ENCODE results near the gene TGFA. TPM values are rescaled to one million over a fixed set of nuclear protein-coding genes. Genes with fewer than 3 reads are reported as not detected.

The TGFA gene
- total RNA-seq, 6 donors from 2014 or later = 4.2 to 19.6 (median 10.7) TPM

GRCh38 chr2:70596293-70596692 lies 42.7 kb upstream of the TGFA start:
- TF ChIP-seq CTCF (IDR thresholded peaks at IDR 0.05) (no peak), POLR2AphosphoS5 (IDR thresholded peaks at IDR 0.05) (no peak), POLR2A (IDR thresholded peaks at IDR 0.05) (no peak), EP300 (IDR thresholded peaks at IDR 0.05) (no peak)
- ATAC-seq (ENCODE audit: low FRiP score in 2 of 2) = no peak
- Histone ChIP-seq H3K4me1 (no peaks in the 10 kb centered on the region), H3K27ac (no peak overlapping the region), H3K36me3 (no peaks in the 10 kb centered on the region), H3K9me3 (peaks cover 0 to 7% (median 2%) of the 10 kb centered on the region in 4 donors), H3K4me3 (no peak overlapping the region), H3K27me3 (no peaks in the 10 kb centered on the region)
- no peak for DNase-seq
- WGBS, 2 donors = 79 to 89% methylated on average over 6 of the region's 6 CpGs

- Histone ChIP-seq H3K4me1 (no peaks in the 10 kb centered on the region), H3K36me3 (no peaks in the 10 kb centered on the region), H3K27ac (no peak overlapping the region), H3K9me3 (no peaks in the 10 kb centered on the region), H3K4me3 (no peak overlapping the region), H3K27me3 (no peaks in the 10 kb centered on the region)
- DNase-seq (no peak), ATAC-seq (ENCODE audit: low FRiP score in 2 of 2) (no peak)
- no peak for TF ChIP-seq EP300 (IDR thresholded peaks at IDR 0.05)
- TF ChIP-seq POLR2AphosphoS5 (IDR thresholded peaks at IDR 0.05) = no peak
- TF ChIP-seq POLR2A (IDR thresholded peaks at IDR 0.05) = no peak
- TF ChIP-seq CTCF (IDR thresholded peaks at IDR 0.05) = no peak
- 92 to 93% methylated on average over 7 of the region's 7 CpGs for WGBS, 2 donors
These were observed 29.5 kb upstream of the TGFA start for GRCh38 chr2:70583091-70583490.

GRCh38 chr2:70580352-70580751 lies 26.7 kb upstream of the TGFA start:
- ATAC-seq (ENCODE audit: low FRiP score in 2 of 2) (no peak), DNase-seq (no peak)
- Histone ChIP-seq H3K4me1 (no peaks in the 10 kb centered on the region), H3K36me3 (no peaks in the 10 kb centered on the region), H3K9me3 (no peaks in the 10 kb centered on the region), H3K27ac (no peak overlapping the region), H3K4me3 (no peak overlapping the region), H3K27me3 (no peaks in the 10 kb centered on the region)
- no peak for TF ChIP-seq POLR2A (IDR thresholded peaks at IDR 0.05)
- no peak for TF ChIP-seq POLR2AphosphoS5 (IDR thresholded peaks at IDR 0.05)
- no peak for TF ChIP-seq EP300 (IDR thresholded peaks at IDR 0.05)
- no peak for TF ChIP-seq CTCF (IDR thresholded peaks at IDR 0.05)

GRCh38 chr2:70574618-70575017 lies 21.0 kb upstream of the TGFA start:
- no peak for DNase-seq
- 38 to 79% methylated on average over 3 of the region's 3 CpGs for WGBS, 2 donors
- ATAC-seq (ENCODE audit: low FRiP score in 2 of 2) = no peak
- Histone ChIP-seq H3K4me1 (no peaks in the 10 kb centered on the region), H3K9me3 (no peaks in the 10 kb centered on the region), H3K4me3 (no peak overlapping the region), H3K27me3 (no peaks in the 10 kb centered on the region), H3K36me3 (no peaks in the 10 kb centered on the region), H3K27ac (no peak overlapping the region)
- TF ChIP-seq EP300 (IDR thresholded peaks at IDR 0.05) (no peak), CTCF (IDR thresholded peaks at IDR 0.05) (no peak), POLR2AphosphoS5 (IDR thresholded peaks at IDR 0.05) (no peak), POLR2A (IDR thresholded peaks at IDR 0.05) (no peak)

- no peak for TF ChIP-seq EP300 (IDR thresholded peaks at IDR 0.05)
- TF ChIP-seq POLR2AphosphoS5 (IDR thresholded peaks at IDR 0.05) = no peak
- no peak for TF ChIP-seq POLR2A (IDR thresholded peaks at IDR 0.05)
- no peak for TF ChIP-seq CTCF (IDR thresholded peaks at IDR 0.05)
- DNase-seq = no peak
These were observed 20.5 kb upstream of the TGFA start for GRCh38 chr2:70574109-70574508.

More at GRCh38 chr2:70574109-70574508, 20.5 kb upstream of the TGFA start:
- H3K27ac ChIP-seq = no peak overlapping the region
- 83 to 87% methylated on average over 2 of the region's 2 CpGs for WGBS, 2 donors
- H3K9me3 ChIP-seq = no peaks in the 10 kb centered on the region
- H3K36me3 ChIP-seq = no peaks in the 10 kb centered on the region
- no peaks in the 10 kb centered on the region for H3K27me3 ChIP-seq
- no peaks in the 10 kb centered on the region for H3K4me1 ChIP-seq
- no peak overlapping the region for H3K4me3 ChIP-seq
- no peak for ATAC-seq (ENCODE audit: low FRiP score in 2 of 2)

Measured in upper lobe of left lung (tissue), 6 donors.